GM12892 (cell line): ENCODE measurements around the gene TLCD3B.
"Not testable (repeated sequence)": the region's sequence is repeated elsewhere in the genome, so short reads cannot be mapped to it uniquely, and the experiment has no call there.

Experiments used
- DNase-seq: peaks from one replicate; pipeline ENCODE4 v3.0.0; 2011; ENCODE audit not compliant: insufficient read length
- FAIRE-seq: peaks from 2 replicates; lab custom pipeline; 2011; peaks lifted over from hg19 to GRCh38; lab: Jason Lieb, UNC
- POLR2A ChIP-seq: IDR thresholded peaks from 2 replicates; pipeline ENCODE4 v1.6.1; 2011; ENCODE audit warnings: low read depth, low read length, control low read depth
- POLR2AphosphoS5 ChIP-seq: IDR thresholded peaks from 2 replicates; pipeline ENCODE4 v1.6.1; 2011; ENCODE audit warnings: low read depth, low read length, control low read depth
- TAF1 ChIP-seq: IDR thresholded peaks from 2 replicates; pipeline ENCODE4 v1.6.1; 2011; ENCODE audit warnings: low read depth, mild to moderate bottlenecking, control low read depth, low read length, borderline replicate concordance

The TLCD3B gene

DNA sequence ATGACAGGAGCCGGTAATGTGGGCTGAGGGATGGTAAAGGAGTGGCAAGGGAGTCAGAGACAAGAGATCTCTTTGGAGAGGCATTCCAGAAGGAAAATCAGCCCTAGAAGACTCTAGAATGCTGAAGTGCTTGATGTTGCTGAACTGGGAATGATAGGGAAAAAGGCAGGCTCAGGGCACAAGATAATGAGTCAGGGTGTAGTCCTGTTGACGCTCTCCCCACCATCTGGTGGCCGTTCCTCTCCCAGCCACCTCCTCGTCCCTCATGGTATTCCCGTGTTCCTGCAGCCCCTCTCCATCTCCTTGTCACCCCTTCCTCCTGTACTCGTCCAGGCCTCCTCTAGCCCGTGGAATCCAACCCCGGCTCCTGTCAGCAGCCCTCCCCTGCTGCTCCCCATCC lies 23.4 kb upstream of the TLCD3B start:
- TF ChIP-seq TAF1 = no peak
- TF ChIP-seq POLR2A = no peak
- no peak for TF ChIP-seq POLR2AphosphoS5
- DNase-seq (no peak), FAIRE-seq (no peak)

GRCh38 chr16:30053376-30054015 lies 22.4 kb upstream of the TLCD3B start:
- no peak for TF ChIP-seq POLR2A
- TF ChIP-seq TAF1 = no peak
- no peak for TF ChIP-seq POLR2AphosphoS5
- FAIRE-seq = no peak
- DNase-seq = no peak

GRCh38 chr16:30052671-30053372 lies 21.8 kb upstream of the TLCD3B start:
- TF ChIP-seq POLR2A (peak; percentile 51; the same call in 1 of the 2 replicates), TAF1 (no peak)
- peak; percentile 97 for DNase-seq
- peak; percentile 84 for FAIRE-seq

- TF ChIP-seq POLR2AphosphoS5 (no peak), TAF1 (no peak), POLR2A (no peak)
- FAIRE-seq = no peak
- DNase-seq = no peak
Measured at GRCh38 chr16:30051518-30051917, 20.4 kb upstream of the TLCD3B start.

DNA sequence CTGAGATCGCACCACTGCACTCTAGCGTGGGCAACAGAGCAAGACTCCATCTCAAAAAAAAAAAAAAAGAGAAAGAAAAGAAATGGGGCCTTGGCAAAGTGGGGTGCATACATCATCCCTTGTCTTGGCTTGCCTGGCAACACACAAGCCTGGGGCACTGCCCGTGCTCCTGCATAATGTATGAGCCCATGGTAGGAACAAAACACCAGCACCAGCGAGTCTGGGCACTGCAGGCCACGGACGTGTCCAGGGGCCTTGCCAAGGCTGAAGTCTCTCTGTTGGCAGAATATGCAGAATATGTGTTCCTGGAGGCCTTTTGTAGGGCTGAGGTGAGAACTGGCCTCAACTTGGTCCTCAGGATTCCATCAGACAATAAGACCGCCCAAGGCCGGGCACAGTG lies 18.8 kb upstream of the TLCD3B start:
- no peak for TF ChIP-seq POLR2A
- TF ChIP-seq TAF1 = no peak
- TF ChIP-seq POLR2AphosphoS5 = no peak
- no peak for FAIRE-seq
- no peak for DNase-seq

DNA sequence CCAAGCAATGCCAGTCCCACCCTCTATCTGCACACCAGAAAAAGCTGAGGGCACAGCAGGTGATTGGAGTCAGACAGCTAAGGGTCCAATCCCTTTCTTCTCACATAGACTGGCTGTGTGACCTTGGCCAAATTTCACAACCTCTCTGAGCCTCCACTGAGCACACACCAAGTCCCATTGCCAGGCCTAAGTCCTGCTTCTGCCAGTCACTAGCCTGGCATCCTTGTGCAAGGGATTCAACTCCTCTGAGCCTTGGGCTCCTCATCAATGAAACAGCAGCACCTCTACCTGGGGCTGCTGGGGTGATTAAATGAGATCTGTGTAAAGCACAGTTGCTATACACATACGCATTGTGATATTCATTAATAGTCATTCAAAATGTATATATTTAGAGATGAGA lies 15.5 kb upstream of the TLCD3B start:
- FAIRE-seq (no peak), DNase-seq (no peak)
- TF ChIP-seq POLR2A (no peak), POLR2AphosphoS5 (no peak), TAF1 (no peak)

DNA sequence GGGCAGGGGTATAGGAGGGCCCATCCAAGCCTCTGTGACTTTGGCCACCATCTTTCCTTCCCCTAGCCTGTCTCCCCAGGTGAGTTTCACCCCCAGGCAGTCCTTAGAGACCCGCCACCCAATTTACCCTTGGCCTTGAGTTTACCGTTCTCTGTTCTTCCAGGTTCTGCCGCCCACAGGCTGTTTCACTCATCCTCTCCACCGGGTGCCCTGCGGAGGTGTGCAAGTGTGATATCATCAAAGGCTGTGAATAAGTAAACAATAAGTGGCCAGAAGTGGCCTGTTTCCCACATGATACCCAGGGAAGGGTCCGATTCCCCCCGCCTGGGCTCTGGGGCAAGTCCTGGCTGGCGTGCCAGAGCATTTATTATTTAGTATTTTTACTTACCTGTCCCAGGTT lies 15.1 kb upstream of the TLCD3B start:
- FAIRE-seq = no peak
- TF ChIP-seq POLR2A (no peak), TAF1 (no peak), POLR2AphosphoS5 (no peak)

DNA sequence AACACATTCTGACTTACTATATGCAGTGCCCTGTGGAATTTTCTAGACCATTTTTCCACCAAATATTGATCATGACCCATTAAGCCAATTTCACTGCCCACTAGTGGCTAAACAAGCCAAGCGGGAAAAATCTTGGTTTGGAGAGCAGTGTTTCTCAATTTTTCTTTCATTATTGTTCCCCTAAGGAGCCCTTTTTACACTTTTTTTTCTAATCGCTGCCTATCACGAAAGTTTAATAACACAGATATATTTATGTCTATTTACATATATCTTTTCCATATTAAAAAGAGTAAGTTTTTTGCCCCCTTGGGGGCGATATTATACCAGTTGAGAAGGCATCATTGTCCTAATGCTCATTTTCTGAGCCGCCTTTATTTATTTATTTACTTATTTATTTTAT lies 10.8 kb upstream of the TLCD3B start:
- FAIRE-seq = no peak
- no peak for TF ChIP-seq POLR2AphosphoS5
- no peak for TF ChIP-seq TAF1
- no peak for TF ChIP-seq POLR2A
- DNase-seq = no peak

More for the DNA sequence above, 15.1 kb upstream of the TLCD3B start:
- no peak for DNase-seq

GRCh38 chr16:30040690-30041089 lies 9.6 kb upstream of the TLCD3B start:
- not testable (repeated sequence) for DNase-seq, FAIRE-seq

DNA sequence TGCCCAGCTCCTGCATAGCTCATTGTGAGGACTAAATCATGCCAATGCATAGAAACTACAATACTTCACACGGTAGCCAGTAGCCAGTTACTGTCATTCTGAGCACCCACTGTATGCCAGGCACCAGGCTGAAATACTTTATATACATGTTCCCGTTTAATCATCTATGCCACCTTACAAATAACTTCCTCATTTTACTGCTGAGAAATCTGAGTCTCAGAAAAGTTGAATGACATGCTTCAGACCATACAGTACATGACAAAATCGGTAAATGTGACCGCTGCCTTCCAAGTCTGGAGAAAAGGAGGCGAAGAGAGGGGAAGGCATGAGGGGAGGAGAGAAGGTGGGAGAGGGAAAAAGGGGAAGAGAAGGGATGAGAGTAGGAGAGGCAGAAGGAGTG lies 9.2 kb upstream of the TLCD3B start:
- TF ChIP-seq POLR2AphosphoS5 = no peak
- DNase-seq (no peak), FAIRE-seq (no peak)

GRCh38 chr16:30033270-30033669 lies 2.2 kb upstream of the TLCD3B start:
- TF ChIP-seq TAF1 (no peak), POLR2AphosphoS5 (no peak), POLR2A (no peak)
- DNase-seq = no peak
- FAIRE-seq = peak; percentile 68

DNA sequence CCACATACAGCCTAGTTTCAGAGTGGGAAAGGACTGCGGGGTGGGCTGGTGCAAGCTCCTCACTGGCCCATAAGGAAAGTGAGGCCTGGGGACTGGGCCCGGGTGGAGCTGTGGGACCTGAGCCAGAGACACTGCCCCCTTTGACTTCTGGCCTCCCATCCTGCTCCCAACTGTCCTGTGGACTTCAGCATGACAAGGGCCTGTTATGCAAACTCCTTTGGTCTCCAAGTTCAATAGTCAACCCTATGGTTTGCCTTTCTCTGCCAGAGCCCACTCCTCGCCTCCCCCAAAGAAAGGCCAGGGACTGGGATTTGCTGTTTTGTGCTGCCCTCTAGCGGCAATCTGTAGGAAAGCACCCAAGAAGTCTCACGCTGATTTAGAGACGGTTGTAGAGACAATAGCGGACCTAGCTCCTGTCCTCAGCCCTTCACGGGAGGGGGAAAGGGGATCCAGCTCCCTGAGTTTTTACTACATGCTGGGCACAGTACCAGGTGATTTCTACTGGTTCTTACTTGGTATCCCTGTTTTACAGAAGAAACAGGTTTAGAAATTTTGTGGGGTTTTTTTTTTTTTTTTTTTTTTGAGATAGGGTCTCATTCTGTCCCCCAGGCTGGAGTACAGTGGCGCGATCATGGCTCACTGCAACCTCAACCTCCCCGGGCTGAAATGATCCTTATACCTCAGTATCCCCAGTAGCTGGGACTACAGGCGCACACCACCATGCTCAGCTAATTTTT lies 1.2 kb upstream of the TLCD3B start:
- FAIRE-seq (peak; percentile 93), DNase-seq (peak; percentile 75)
- TF ChIP-seq POLR2AphosphoS5 (no peak), POLR2A (no peak), TAF1 (no peak)

GRCh38 chr16:30031477-30031918 lies 427 bp upstream of the TLCD3B start:
- FAIRE-seq (no peak), DNase-seq (no peak)
- TF ChIP-seq TAF1 (no peak), POLR2A (no peak), POLR2AphosphoS5 (no peak)
